Common myeloid progenitor, CD34-positive (primary cell): ENCODE measurements around the gene SIRT2.

Experiments used
- CTCF ChIA-PET: fragments of 350-600 bp; sonication (Branson Sonifier 250); formaldehyde crosslinking; loops from one replicate; lab custom pipeline; 2021; ENCODE audit warnings: antibody characterized with exemption; lab: Charles Lee
- POLR2A ChIA-PET: fragments of 350-600 bp; sonication (Branson Sonifier 250); formaldehyde crosslinking; loops from one replicate; lab custom pipeline; 2021; ENCODE audit warnings: antibody characterized with exemption; lab: Charles Lee
- DNase-seq, 3 donors: peaks; one replicate each; pipeline versions ENCODE4 v3.0.0 to v3.0.0-alpha.2; 2013
- H3K27ac ChIP-seq, 2 experiments: 1 replicate in 1 of 2; 2 replicates in 1 of 2; pipeline ENCODE4 v1.7.0; 2013; ENCODE audit warnings: inconsistent platforms in 2 of 2, low read length in 2 of 2, mild to moderate bottlenecking in 2 of 2, low read depth in 1 of 2, moderate library complexity in 1 of 2; ENCODE audit not compliant: severe bottlenecking in 2 of 2, insufficient read depth in 1 of 2, poor library complexity in 1 of 2
- H3K27me3 ChIP-seq, 5 experiments: replicated peaks in 2 of 5; 1 replicate in 3 of 5; 2 replicates in 2 of 5; pipeline versions ENCODE4 v1.6.1 to v1.7.0; 2013; ENCODE audit warnings: low read length in 4 of 5, mild to moderate bottlenecking in 2 of 5, moderate library complexity in 2 of 5, inconsistent platforms in 1 of 5; ENCODE audit not compliant: insufficient read depth in 5 of 5, control insufficient read depth in 4 of 5
- H3K36me3 ChIP-seq, 4 experiments: 1 replicate in 2 of 4; 2 replicates in 2 of 4; pipeline versions ENCODE4 v1.6.1 to v1.7.0; 2013; ENCODE audit warnings: low read length in 3 of 4, control low read depth in 1 of 4, mild to moderate bottlenecking in 1 of 4; ENCODE audit not compliant: control insufficient read depth in 4 of 4, insufficient read depth in 4 of 4
- H3K4me1 ChIP-seq, 4 experiments: 1 replicate in 3 of 4; 2 replicates in 1 of 4; pipeline versions ENCODE4 v1.6.1 to v1.7.1; 2013; ENCODE audit warnings: low read length in 3 of 4, mild to moderate bottlenecking in 3 of 4, control low read depth in 1 of 4, inconsistent platforms in 1 of 4, moderate library complexity in 1 of 4; ENCODE audit not compliant: control insufficient read depth in 4 of 4, insufficient read depth in 4 of 4; ENCODE audit errors: control extremely low read depth in 1 of 4
- H3K4me3 ChIP-seq, 7 experiments: 1 replicate in 4 of 7; 2 replicates in 3 of 7; pipeline versions ENCODE4 v1.5.1 to v1.7.0; 2013; ENCODE audit warnings: mild to moderate bottlenecking in 7 of 7, low read length in 6 of 7, moderate library complexity in 6 of 7, inconsistent platforms in 2 of 7, low read depth in 2 of 7, control low read depth in 1 of 7; ENCODE audit not compliant: insufficient read depth in 4 of 7, control insufficient read depth in 1 of 7; ENCODE audit errors: extremely low read depth in 1 of 7
- H3K9me3 ChIP-seq, 5 experiments: 1 replicate in 4 of 5; 2 replicates in 1 of 5; pipeline versions ENCODE4 v1.6.1 to v1.7.1; 2013; ENCODE audit warnings: low read length in 4 of 5, mild to moderate bottlenecking in 2 of 5, inconsistent platforms in 1 of 5, low read depth in 1 of 5, moderate library complexity in 1 of 5; ENCODE audit not compliant: control insufficient read depth in 4 of 5, insufficient read depth in 2 of 5; ENCODE audit errors: control extremely low read depth in 1 of 5
- WGBS: methylation state at CpG from one replicate; pipeline ENCODE4 v1.1.5; 2013; ENCODE audit not compliant: insufficient coverage; 5-methylcytosine and 5-hydroxymethylcytosine counted together

Gene SIRT2

GRCh38 chr19:38919837-38920601 lies 20.6 kb upstream of the SIRT2 start:
- no peak overlapping the region for H3K4me3 ChIP-seq
- H3K9me3 ChIP-seq: peaks cover 0 to 2% (median 0%) of the 10 kb centered on the region in 5 experiments
- peaks cover 0 to 35% (median 25%) of the 10 kb centered on the region in 4 experiments for H3K36me3 ChIP-seq
- no peaks in the 10 kb centered on the region for H3K4me1 ChIP-seq
- H3K27ac ChIP-seq: peak overlapping the region in 1 of 2 experiments; percentile 14
- DNase-seq: no peak
- WGBS: 91% methylated on average over 19 of the region's 21 CpGs
- ChIA-PET CTCF (no interaction called here), POLR2A (interaction anchor here (0.5 kb wide), 1 partner anchor 12 kb away, joined by 6 read pairs; no protein-coding TSS in a partner anchor)
- no peaks in the 10 kb centered on the region for H3K27me3 ChIP-seq

GRCh38 chr19:38918526-38918925 lies 19.1 kb upstream of the SIRT2 start:
- H3K27me3 ChIP-seq: no peaks in the 10 kb centered on the region
- peaks cover 0 to 28% (median 16%) of the 10 kb centered on the region in 4 experiments for H3K36me3 ChIP-seq
- H3K9me3 ChIP-seq: peaks cover 0 to 2% (median 0%) of the 10 kb centered on the region in 5 experiments
- H3K27ac ChIP-seq: no peak overlapping the region
- POLR2A ChIA-PET: no interaction called here
- 97% methylated on average over 4 of the region's 10 CpGs for WGBS
- no peaks in the 10 kb centered on the region for H3K4me1 ChIP-seq
- no peak for DNase-seq
- CTCF ChIA-PET: interaction anchor here (1.0 kb wide), 1 partner anchor 12 kb away, joined by 4 read pairs; the partner anchor contains the start of genes MRPS12 and SARS2
- H3K4me3 ChIP-seq: no peak overlapping the region

DNA sequence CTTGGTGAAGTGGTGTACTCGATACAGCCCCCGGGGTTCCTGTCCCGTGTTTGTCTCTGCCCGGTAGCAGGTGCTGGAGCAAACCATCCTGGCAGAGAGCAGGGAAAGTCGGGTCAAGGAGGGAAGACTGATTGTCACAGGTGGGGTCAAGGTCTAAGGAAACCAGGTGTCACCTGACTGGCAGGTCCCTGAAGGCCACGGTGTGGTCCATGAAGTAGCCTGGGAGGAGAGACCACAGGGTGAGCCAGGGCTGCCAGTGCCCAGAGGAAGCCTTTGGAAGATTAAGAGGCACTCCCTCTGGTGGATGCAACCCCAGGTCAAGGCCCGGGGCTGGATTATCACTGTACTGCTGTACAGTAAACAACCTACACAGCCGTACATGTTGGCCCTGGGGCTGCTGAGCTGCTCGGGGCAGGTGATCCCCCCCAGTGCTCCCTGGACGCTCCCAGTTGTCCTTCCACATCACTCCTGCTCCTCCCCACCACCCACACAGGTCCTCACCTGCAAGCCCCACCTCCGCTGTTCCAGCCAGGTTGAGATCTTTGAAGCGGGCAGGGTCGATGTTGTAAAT lies 18.6 kb upstream of the SIRT2 start:
- Histone ChIP-seq H3K36me3 (peaks cover 0 to 28% (median 16%) of the 10 kb centered on the region in 4 experiments), H3K27ac (no peak overlapping the region), H3K9me3 (peaks cover 0 to 2% (median 0%) of the 10 kb centered on the region in 5 experiments), H3K4me3 (no peak overlapping the region), H3K27me3 (no peaks in the 10 kb centered on the region), H3K4me1 (peaks cover 0 to under 1% (median 0%) of the 10 kb centered on the region in 4 experiments)
- DNase-seq: no peak
- WGBS: 96% methylated on average over 9 of the region's 13 CpGs
- ChIA-PET POLR2A (no interaction called here), CTCF (interaction anchor here (1.0 kb wide), 2 partner anchors 8 to 13 kb away, joined by 3 to 4 read pairs; partner anchors contain the start of genes MRPS12 and SARS2)

DNA sequence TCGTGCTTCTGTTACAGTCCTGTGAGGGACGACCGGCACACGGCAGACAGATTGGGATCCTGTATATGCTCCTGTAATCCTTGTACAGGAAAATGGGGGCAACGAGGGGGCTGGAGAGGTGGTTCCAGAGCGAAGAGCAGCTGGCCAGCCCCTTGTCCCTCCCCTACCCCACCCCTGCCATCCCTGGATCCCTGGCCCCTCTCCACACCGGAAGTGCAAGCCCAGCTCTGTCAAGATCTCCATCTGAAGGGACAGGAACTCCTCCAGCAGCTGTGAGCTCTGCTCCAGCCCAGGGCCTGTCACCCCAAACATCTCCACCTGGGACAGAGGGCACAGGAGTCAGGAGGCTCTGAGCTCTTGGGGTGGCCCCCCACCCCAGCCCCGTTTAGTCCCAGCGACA lies 18.1 kb upstream of the SIRT2 start:
- H3K4me3 ChIP-seq: no peak overlapping the region
- ChIA-PET CTCF (interaction anchor here (0.5 to 1.2 kb wide), 3 partner anchors 8 to 731 kb away, joined by 3 to 4 read pairs (median 3); partner anchors contain the start of gene SARS2), POLR2A (no interaction called here)
- peaks cover 0 to 2% (median 0%) of the 10 kb centered on the region in 5 experiments for H3K9me3 ChIP-seq
- no peak overlapping the region for H3K27ac ChIP-seq
- peaks cover 0 to 5% (median 1%) of the 10 kb centered on the region in 4 experiments for H3K4me1 ChIP-seq
- peaks cover 0 to 27% (median 16%) of the 10 kb centered on the region in 4 experiments for H3K36me3 ChIP-seq
- no peak for DNase-seq
- 91% methylated on average over 9 of the region's 9 CpGs for WGBS
- no peaks in the 10 kb centered on the region for H3K27me3 ChIP-seq

- no peaks in the 10 kb centered on the region for H3K27me3 ChIP-seq
- peaks cover 0 to 14% (median 8%) of the 10 kb centered on the region in 4 experiments for H3K36me3 ChIP-seq
- CTCF ChIA-PET: interaction anchor here (1.2 to 1.6 kb wide), 2 partner anchors 11 to 15 kb away, joined by 3 read pairs; partner anchors contain the start of genes MRPS12 and SARS2
- 98% methylated on average over 43 of the region's 44 CpGs for WGBS
- no peaks in the 10 kb centered on the region for H3K9me3 ChIP-seq
- POLR2A ChIA-PET: no interaction called here
- H3K4me3 ChIP-seq: no peak overlapping the region
- H3K27ac ChIP-seq: no peak overlapping the region
- H3K4me1 ChIP-seq: peaks cover 0 to 5% (median 3%) of the 10 kb centered on the region in 4 experiments
- DNase-seq: no peak
Observed at GRCh38 chr19:38915329-38916321, 16.2 kb upstream of the SIRT2 start.

- Histone ChIP-seq H3K27ac (no peak overlapping the region), H3K9me3 (no peaks in the 10 kb centered on the region), H3K36me3 (peaks cover 0 to 20% (median 6%) of the 10 kb centered on the region in 4 experiments), H3K4me1 (peaks cover 0 to 5% (median 3%) of the 10 kb centered on the region in 4 experiments), H3K4me3 (no peak overlapping the region), H3K27me3 (no peaks in the 10 kb centered on the region)
- 100% methylated on average over 7 of the region's 8 CpGs for WGBS
- CTCF ChIA-PET: interaction anchor here (0.6 to 1.2 kb wide), 2 partner anchors 35 to 302 kb away, joined by 3 read pairs; no protein-coding TSS in a partner anchor
- DNase-seq: no peak
- POLR2A ChIA-PET: no interaction called here
Observed at GRCh38 chr19:38913958-38914357, 14.5 kb upstream of the SIRT2 start.
